GM18909 (cell line): Measurements from ENCODE around the gene DCPS.
"Not testable (repeated sequence)": the region's sequence is repeated elsewhere in the genome, so short reads cannot be mapped to it uniquely, and the experiment has no call there.

ENCODE experiments used
- ATAC-seq: cut with Tn5 transposase; IDR thresholded peaks from one replicate; pipeline ENCODE4 v1.9.1; 2021; ENCODE audit warnings: mild to moderate bottlenecking; ENCODE audit not compliant: unreplicated experiment, poor library complexity

Gene DCPS

DNA sequence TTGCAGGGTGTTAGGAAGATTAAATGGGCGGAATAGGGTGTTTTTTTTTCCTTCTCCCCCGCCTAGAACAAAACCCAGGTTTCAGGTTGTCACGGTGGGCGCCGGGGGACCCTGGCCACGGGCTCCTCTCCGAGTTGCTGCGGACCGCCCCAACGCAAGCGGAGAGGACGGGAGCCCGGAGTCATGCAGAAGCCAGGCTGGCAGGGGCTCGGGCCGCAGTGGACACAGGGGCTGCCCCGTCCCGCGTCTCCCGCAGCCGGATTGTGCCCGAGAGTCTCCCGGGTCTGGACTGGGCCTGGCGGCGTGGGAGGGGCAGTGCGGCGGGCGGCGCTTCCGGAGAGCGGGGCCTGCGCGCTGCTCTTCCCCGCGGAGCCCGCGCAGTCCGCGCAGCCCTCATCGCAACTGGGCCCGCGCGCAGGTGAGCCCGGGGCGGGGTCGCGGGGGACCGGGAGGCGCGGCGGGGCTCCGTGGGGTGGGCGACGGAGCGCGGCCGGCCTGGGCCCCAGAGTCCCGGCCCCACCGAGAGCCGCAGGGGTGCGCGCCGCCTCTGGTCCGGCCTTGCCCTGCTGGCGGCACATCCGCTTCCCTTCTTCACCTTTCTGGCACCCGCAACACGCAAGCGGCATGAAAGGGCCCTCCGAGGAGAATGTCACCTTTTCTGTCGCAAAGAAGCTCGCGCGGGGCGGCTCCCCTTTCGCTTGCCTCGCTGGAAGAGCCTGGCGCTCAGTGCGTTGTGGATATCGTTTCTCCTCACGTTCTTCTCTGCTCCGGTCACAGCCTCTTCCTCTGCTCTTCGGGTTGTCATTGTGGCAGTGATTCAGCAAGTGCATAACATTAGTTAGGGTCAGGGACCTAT lies 20.9 kb upstream of the DCPS start, which contains the start of gene TIRAP:
Gene TIRAP, plus strand, starts transcription at position 358 of the 856 bp plus-strand sequence. CDS start 7,802 bp downstream, outside the sequence.
- peak; percentile 65 for ATAC-seq

DNA sequence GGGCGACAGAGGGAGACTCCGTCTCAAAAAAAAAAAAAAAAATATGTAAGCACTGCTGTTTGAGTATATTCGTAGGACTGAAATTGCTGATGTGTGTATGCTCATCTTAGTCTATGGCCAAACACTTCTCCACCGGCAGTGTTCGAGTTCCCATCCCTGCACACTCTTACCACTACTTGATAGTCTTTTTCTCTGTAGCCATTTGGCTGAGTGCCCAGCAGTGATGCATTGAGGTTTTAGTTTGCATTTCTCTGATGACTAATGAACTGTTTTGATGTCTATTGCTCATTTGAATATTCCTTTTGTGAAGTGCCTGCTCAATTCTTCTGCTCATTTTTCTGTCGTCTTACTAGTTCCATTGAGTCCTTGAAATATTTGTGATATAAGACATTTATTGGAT lies 19.0 kb upstream of the DCPS start:
- peak; percentile 47 for ATAC-seq

DNA sequence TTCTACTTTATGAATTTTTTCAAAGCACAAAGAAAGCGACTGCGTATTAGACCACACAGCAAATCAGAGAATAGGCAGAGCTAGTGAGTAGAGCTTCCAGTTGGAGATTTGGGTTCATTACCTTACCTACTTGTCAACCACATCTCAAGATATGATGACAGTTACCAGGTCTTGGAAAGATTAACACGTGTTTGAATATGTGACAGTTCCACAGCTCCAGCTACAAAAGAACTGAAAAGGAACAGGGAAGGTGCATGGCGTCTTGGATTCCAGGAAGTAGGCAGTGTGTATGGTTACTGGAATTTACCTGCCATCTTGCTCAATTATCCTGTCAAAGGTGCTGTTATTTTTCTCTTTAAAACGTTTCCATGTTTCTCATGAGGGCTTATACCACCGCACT lies 15.6 kb upstream of the DCPS start:
- no peak for ATAC-seq

DNA sequence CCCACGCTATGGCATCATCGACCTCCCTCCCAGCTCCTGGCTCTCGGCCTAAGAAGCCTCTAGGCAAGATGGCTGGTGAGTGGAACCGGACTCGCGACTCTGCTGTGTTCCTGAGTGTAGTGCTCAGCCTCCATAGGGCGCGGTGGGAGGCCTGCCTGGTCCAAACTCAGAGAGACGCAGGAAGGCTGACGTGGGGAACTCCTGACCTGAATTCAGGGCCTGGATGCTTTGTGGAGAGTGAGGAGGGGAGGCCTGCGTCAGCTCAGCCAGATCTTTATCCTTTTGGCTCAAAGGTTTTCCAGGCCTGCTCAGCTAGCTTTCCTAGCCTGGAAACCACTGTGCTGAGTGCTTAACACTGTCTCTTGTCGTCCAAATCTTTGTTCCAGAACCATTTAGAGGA lies 13.0 kb upstream of the DCPS start:
- no peak for ATAC-seq

DNA sequence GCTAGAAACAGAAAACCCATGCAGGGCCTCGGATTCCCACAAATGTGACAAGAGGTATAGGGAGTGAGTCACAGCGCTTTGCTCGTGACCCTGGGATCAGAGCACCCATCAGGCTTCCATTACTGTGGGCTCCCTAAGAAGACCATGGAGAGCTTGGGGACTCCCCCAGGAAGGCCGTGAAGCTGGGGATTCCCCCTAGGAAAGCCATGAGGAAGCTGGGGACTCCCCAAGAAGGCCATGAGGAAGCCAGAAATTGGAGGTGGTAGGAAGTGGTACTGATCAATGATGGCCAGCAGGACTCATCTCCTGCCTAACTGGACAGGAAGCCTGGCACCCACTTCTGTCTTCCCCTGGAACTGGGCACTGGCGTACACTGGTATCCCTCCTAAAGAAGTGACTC lies 10.1 kb upstream of the DCPS start:
- no peak for ATAC-seq

DNA sequence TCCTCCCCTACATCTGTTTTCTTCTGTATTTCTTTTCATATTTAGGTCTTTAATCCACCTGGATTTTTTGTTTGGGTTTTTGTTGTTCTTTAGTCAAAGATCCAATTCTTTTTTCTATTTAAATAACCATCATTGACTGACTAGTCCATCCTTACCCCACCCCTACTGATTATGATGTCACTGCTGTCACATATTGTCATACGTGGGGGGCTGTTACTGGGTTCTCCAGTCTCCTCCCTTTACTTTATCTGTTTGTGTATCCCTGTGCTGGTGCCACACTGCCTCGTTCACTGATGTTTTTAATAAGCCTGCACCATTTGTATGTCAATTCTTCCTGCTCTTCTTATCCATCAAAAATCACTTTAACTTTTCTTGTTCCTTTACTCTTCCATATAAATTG lies 6.9 kb upstream of the DCPS start:
- ATAC-seq = no peak

DNA sequence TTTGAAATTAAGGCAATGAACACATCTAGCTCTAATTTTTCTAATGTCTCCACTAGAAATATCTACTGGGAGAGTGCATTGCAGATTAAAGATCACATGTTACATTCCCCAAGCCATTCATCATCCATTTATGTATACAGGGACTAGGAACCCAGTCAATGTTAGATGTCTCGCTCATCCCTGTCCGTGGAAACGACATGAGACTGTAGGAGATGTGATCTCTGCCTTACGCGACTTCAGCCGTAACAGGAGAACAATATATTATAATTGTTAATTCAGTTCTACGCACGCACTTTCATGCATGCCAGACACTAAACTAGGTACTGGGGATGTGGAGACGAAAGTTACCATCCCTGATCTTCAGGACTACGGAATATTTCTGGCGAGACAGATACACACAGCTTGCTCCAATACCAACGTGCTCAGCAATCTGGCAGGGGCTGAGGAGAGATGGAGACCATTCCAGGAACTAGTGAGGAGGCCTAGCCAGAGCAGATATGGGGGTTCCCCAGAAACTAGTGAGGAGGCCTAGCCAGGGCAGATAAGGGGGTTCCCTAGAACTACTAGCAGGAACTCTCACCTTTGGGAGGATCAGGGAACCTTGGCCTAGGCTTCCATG lies 706 bp downstream of the DCPS start:
- ATAC-seq = no peak

DNA sequence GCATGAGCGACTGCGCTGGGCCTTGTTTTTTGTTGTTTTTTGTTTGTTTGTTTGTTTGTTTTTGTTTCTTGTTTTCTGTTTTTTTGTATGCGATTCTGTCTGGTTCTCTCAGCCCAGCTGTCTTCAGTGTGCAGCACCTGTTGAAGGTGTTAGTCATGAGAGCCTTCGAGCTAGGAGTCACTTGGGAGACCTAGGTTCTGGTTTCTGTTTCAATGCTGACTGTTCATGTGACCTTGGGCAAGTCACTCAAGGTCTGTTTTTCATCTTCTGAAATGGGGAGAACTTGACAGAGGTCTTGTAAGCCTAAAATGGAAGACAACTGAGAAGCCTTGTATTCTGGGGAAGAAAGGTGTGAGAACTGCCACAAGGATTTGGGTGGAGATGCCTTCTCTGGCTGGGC lies 1.8 kb downstream of the DCPS start:
- peak; percentile 60 for ATAC-seq

DNA sequence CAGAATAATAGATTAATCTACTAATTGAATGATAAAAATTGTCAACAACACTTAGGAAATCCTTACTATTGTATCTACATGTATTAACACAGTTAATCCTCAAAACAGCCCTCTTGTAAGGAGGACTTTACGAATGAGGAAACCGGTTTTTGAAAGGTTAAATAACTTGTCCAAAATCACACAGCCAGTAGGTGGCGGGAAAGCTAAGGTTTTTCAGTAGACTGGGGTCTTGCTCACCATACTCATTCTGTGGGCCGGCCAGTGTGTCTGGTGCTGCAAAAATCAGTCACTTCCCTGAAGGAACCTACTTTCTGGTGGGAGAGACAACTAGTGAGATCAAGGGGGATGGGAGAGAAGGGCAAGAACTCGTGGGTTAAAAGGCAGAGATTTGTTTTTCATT lies 3.8 kb downstream of the DCPS start:
- ATAC-seq = no peak

DNA sequence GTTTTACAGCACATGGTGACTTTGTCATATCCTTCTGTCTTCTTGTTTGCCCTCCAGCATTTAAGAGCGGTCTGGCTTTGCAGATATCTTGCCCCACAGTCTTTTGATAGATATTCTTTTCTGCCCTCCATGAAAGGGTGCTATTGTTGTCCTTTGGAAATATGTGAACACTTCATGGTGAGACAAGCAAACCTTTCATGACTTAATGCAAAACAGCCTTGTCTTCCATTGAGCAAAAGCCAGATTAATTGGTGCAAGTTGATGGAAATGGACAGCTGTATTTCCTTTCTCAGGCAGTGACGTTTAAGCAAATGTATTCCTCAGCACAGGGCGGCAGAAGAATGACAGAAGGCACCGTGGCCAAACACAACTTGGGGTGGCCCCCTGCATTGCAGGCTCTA lies 4.4 kb downstream of the DCPS start:
- ATAC-seq = no peak

DNA sequence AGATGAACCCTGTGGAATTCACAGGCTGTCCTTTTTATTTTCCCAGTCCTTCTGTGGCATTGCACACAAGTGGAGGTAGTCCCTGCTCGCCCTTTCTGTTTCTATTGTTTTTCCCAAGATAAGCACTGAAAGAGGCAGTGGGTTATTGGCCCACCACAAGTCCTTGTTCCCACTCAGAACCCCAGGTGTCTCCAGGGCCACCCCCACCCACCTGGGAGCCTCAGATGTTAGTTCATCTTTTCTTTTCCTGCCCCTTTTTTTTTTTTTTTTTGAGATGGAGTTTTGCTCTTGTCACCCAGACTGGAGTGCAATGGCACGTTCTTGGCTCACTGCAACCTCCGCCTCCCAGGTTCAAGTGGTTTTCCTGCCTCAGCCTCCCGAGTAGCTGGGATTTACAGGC lies 4.9 kb downstream of the DCPS start:
- not testable (repeated sequence) for ATAC-seq

DNA sequence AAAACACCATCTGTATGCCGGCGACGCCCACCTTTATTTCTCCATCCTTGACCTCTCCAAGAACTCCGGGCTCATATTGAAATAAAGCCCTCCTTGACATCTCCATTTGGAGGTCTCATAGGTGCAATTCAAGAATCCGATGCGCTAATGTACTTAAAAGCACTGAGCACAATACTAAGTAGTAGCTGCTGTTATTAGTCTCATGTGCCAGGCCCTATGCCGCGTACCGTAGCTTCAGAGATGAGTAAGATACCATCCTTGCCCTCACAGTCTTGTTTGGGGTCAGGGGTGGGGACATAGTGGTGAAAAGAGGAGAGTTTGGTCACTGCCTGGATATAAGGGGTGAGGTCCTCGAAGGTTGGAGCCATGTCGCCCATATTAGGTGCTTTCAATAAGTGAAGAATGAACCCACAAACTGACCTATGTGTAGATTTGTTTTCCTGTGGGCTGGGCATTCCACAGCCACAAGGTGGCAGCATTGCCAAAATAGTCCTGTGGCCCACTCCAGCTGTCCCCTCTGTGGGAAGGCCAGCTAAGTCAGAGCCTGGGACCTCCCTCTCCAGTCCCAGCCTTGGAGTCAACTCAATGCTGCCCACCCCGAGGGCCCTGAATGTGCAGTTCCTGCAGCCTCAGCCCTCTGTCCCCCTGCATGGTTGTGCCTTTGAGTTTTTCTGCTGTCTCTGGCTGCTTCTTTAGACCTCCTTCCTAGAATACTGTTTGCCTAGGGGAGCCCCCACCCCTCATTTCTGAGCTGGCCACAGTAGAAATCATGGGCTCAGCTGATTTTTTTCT lies 6.5 kb downstream of the DCPS start:
- peak; percentile 44 for ATAC-seq

DNA sequence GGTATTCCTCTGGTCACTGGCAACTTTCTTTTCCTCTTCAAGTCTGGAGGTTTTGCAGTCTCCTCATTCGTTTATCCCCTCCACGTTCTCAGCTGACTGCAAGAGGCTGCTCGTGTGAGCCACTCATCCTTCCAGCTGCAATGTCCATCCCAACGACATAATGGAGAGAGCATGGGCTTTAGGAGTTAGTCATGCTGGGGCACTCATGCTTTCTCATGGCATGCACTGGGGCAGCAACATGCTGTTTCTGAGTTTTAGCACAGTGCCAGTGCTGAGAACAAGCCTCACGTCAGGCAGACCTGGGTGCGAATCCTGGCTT lies 7.1 kb downstream of the DCPS start:
- ATAC-seq = no peak

DNA sequence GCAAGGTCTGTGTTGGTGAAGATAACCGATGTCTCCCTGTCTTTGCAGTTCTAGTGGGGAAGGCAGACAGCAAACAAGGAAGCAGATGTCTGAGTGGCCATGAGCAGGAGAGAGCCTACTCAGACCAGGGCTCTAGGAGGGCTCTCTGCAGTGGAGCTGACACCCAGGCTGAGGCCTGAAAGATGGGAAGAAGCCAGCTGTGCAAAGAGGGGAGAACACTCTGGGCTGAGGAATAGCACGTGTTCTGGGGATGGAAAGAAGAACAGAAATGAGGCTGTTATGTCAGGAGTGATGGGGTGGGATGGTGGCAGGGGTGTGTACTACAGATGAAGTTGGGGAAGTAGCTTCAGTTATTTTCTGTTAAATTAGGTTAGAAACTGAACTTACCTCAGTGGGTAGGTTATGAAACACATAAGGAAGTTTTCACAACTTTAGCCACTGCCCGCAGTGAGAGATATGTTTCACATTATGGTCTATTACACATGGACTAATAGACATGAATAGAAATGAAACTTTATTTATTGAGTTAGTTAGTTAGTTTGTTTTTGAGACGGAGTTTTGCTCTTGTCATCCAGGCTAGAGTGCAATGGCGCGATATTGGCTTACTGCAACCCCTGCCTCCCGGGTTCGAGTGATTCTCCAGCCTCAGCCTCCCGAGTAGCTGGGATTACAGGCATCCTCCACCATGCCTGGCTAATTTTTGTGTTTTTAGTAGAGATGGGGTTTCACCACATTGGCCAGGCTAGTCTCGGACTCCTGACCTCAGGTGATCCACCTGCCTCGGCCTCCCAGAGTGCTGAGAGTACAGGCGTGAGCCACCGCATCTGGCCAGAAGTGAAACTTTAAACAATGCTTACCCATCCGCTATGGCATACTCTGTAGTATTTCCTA lies 7.8 kb downstream of the DCPS start:
- ATAC-seq = peak; percentile 82

DNA sequence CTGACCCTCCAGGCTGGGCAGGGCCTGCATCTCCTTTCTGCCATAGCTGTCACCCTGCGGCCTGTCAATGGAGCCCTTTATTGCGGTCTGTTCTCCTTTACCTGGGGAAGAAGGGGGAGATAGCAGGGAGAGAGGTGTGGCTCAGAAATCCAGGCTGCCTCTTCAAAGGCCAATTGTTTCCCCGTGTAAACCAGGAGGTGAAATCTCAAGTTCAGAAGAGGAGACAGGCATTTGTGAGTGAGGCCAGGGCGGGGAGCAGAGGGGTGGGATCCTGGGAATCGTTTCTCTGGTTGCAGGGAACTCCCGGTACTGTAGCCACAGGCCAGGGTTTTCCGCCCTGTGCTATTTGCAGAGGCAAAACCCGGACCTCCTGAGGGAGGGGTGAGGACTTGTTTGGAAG lies 9.1 kb downstream of the DCPS start:
- ATAC-seq = no peak

DNA sequence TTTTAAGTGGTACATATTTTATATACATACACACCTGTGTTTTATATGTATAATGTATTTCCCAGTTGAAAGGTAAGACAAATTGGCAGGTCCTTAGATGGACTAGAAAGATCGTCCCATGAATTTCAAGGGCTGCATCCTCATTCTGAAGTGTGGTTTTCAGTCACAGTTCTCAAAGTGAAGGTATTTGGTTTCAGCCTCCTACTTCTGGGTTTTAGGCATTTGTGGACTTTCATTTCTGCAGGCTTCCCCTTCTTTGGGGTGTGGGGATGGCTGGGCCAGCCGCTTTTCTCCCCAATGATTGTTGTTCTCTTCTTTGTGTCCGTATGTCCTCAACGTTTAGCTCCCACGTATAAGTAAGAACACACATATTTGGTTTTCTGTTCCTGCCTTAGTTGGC lies 10.0 kb downstream of the DCPS start:
- ATAC-seq = no peak

DNA sequence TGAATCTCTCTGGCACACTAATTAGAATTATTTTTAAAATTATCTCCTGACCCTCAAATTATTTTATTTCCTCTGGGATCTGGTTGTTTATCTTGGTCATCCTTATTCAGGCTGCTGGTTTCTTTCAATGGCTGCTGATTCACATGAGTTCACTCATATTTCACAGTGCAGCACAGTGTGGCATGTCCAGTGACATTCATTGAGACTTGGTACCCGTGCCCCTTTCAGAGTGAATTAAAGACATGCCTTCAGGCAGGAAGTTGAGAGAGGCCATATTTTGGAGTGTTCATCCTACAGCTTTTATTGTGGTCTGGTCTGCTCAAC lies 13.5 kb downstream of the DCPS start:
- no peak for ATAC-seq

DNA sequence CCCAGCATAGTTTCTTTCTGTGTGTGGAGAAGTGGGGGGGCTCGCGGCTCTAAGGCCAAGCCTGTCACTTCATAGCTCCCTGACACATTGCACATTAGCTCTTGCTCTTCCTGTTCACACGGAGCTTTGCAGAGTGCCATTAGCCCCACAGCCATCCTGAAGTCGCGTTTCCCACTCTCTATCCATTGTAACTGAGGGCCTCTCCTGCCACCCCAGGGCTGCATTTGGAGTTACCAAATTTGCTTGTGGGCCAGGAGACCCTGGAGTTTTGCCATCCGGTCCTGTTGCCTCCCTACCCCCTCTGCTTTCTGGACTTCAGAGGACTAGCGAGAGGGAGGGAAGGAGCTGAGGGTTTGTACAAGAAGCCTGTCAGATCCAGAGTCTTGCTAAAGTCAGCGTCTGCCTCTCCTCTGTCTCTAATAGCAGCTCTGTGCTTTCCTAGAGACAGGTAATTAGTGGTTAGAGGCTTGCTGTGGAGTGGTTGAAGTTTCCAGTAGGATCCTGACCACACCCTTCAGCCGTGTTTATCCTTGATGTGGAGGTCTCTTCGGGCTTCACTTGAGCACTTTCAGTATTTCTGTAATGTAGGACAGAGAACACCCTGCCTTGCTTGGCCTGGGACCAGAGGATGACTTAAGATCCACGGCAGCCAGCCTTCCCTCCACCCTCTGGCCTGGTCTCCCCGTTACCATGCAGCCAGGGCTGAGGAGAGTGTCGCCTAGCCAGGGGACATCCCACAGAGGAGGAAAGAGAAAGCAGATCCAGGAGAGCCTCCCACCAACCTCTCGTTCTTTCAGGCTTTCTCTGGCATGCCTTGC lies 14.1 kb downstream of the DCPS start:
- peak; percentile 51 for ATAC-seq

DNA sequence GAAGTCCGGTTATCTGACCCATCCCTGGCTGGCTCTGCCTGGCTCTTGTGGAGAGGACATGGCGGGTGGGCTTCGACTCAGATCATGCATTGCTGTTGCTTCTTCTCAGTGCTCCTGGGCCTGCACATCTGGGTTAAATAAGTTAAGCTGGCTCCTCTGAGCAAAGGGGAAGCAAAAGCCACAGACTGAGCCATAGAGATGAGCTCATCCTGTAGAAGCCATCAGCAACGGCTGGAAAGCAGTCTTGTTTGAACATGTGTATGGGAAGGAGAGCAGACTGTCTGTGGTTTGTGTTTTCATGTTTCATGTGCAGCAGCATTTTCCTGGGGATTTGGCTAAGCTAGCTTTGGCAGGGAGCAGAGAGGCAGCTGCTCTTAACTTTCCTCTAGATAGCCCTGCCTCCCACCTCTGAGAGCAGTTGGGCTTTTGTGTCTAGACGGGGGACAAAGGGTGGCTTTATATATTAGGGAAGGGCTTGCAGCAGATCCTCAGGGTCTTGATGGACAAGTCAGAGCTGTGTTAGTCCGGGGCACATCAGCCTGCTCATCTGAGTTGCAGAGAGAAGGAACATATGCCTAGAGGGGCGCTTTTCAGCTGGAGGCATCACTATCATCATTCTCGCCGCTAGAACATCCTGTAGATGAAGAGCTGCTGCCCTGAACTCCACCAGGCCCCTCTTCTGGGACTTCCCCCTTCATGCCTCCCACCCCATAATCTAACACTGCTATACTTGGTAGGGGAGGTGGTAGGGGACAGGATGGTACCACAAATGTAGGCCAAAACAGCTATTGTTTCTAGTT lies 14.9 kb downstream of the DCPS start:
- ATAC-seq = peak; percentile 88
